Measurements from ENCODE around the gene DISP1. TPM values are rescaled to one million over a fixed set of nuclear protein-coding genes. Genes with fewer than 3 reads are reported as not detected.

The DISP1 gene
- polyA plus RNA-seq, 1 experiment, result 6.2 TPM

- Histone ChIP-seq H3K9me3 (ENCODE audit: control insufficient read depth, insufficient read depth, low read length) (peaks cover 4% of the 10 kb centered on the region; the same call in 1 of the 2 replicates), H3K27ac (ENCODE audit: low read depth, low read length) (no peak overlapping the region), H3K4me3 (ENCODE audit: low read depth, low read length) (no peak overlapping the region), H3K27me3 (ENCODE audit: control insufficient read depth, insufficient read depth, low read length) (peaks cover 2% of the 10 kb centered on the region)
- no peak for TF ChIP-seq CTCF (IDR thresholded peaks at IDR 0.05; ENCODE audit: low read depth, low read length)
- ChIA-PET POLR2A (no interaction called here), CTCF (no interaction called here)
- no peak for DNase-seq (ENCODE audit: low read depth, low spot score)
Measured at GRCh38 chr1:222769971-222770620, 44.7 kb upstream of the DISP1 start.

- ChIA-PET POLR2A (no interaction called here), CTCF (interaction anchor here (1.1 kb wide), 1 partner anchor 317 kb away, joined by 4 read pairs; no protein-coding TSS in a partner anchor)
- no peaks in the 10 kb centered on the region for H3K27me3 ChIP-seq (ENCODE audit: control insufficient read depth, insufficient read depth, low read length)
- H3K27ac ChIP-seq (ENCODE audit: low read depth, low read length), result no peak overlapping the region
- no peak for DNase-seq (ENCODE audit: low read depth, low spot score)
- H3K9me3 ChIP-seq (ENCODE audit: control insufficient read depth, insufficient read depth, low read length), result peaks cover 4% of the 10 kb centered on the region; the same call in 1 of the 2 replicates
- no peak overlapping the region for H3K4me3 ChIP-seq (ENCODE audit: low read depth, low read length)
- no peak for TF ChIP-seq CTCF (IDR thresholded peaks at IDR 0.05; ENCODE audit: low read depth, low read length)
Measured at GRCh38 chr1:222772996-222773379, 41.9 kb upstream of the DISP1 start.

GRCh38 chr1:222777463-222777862 lies 37.4 kb upstream of the DISP1 start:
- Histone ChIP-seq H3K27me3 (ENCODE audit: control insufficient read depth, insufficient read depth, low read length) (no peaks in the 10 kb centered on the region), H3K4me3 (ENCODE audit: low read depth, low read length) (no peak overlapping the region), H3K27ac (ENCODE audit: low read depth, low read length) (no peak overlapping the region), H3K9me3 (ENCODE audit: control insufficient read depth, insufficient read depth, low read length) (no peaks in the 10 kb centered on the region)
- ChIA-PET POLR2A (interaction anchor here (0.7 kb wide), 1 partner anchor 90 kb away, joined by 3 read pairs; no protein-coding TSS in a partner anchor), CTCF (interaction anchor here (1.3 to 1.5 kb wide), 2 partner anchors 38 to 313 kb away, joined by 3 to 9 read pairs; no protein-coding TSS in a partner anchor)
- DNase-seq (ENCODE audit: low read depth, low spot score), result no peak
- TF ChIP-seq CTCF (IDR thresholded peaks at IDR 0.05; ENCODE audit: low read depth, low read length), result no peak

GRCh38 chr1:222777977-222778376 lies 36.9 kb upstream of the DISP1 start:
- CTCF ChIA-PET, result interaction anchor here (1.2 kb wide), 1 partner anchor 312 kb away, joined by 3 read pairs; no protein-coding TSS in a partner anchor
- H3K9me3 ChIP-seq (ENCODE audit: control insufficient read depth, insufficient read depth, low read length), result no peaks in the 10 kb centered on the region
- no peaks in the 10 kb centered on the region for H3K27me3 ChIP-seq (ENCODE audit: control insufficient read depth, insufficient read depth, low read length)
- no peak for TF ChIP-seq CTCF (IDR thresholded peaks at IDR 0.05; ENCODE audit: low read depth, low read length)
- H3K27ac ChIP-seq (ENCODE audit: low read depth, low read length), result no peak overlapping the region
- no peak overlapping the region for H3K4me3 ChIP-seq (ENCODE audit: low read depth, low read length)
- POLR2A ChIA-PET, result no interaction called here
- DNase-seq (ENCODE audit: low read depth, low spot score), result no peak

- no peak for TF ChIP-seq CTCF (IDR thresholded peaks at IDR 0.05; ENCODE audit: low read depth, low read length)
- no peak for DNase-seq (ENCODE audit: low read depth, low spot score)
- CTCF ChIA-PET, result no interaction called here
- Histone ChIP-seq H3K27ac (ENCODE audit: low read depth, low read length) (no peak overlapping the region), H3K9me3 (ENCODE audit: control insufficient read depth, insufficient read depth, low read length) (no peaks in the 10 kb centered on the region), H3K4me3 (ENCODE audit: low read depth, low read length) (no peak overlapping the region), H3K27me3 (ENCODE audit: control insufficient read depth, insufficient read depth, low read length) (no peaks in the 10 kb centered on the region)
- POLR2A ChIA-PET, result no interaction called here
Measured at GRCh38 chr1:222781251-222781650, 33.6 kb upstream of the DISP1 start.

Data from AG04450 (cell line).